Stimulated activated CD4-positive, alpha-beta T cell treated with anti-CD3 and anti-CD28 coated beads, Interleukin-2, amount 100 ng/mL, for 24 hours (primary cell): ENCODE results near the gene SYCE3.
"Not testable (repeated sequence)": the region's sequence is repeated elsewhere in the genome, so short reads cannot be mapped to it uniquely, and the experiment has no call there.

ENCODE experiments used
- DNase-seq, 2 donors: peaks; one replicate each; pipeline ENCODE4 v3.0.0-alpha.2; 2020

The SYCE3 gene

GRCh38 chr22:50562523-50563412 is at the start of gene SYCE3:
Gene SYCE3, minus strand, starts transcription at chr22:50562919. Its CDS starts 6,514 bp downstream, at chr22:50556405.
- DNase-seq: peak; percentile 98 to 99

GRCh38 chr22:50612168-50612527 is 49.4 kb upstream of the SYCE3 start:
- no peak for DNase-seq

- DNase-seq: no peak
Measured at GRCh38 chr22:50611341-50612060, 48.8 kb upstream of the SYCE3 start.

GRCh38 chr22:50610581-50610980 is 47.9 kb upstream of the SYCE3 start:
- DNase-seq: no peak

- DNase-seq: no peak
Measured at GRCh38 chr22:50610041-50610451, 47.3 kb upstream of the SYCE3 start.

GRCh38 chr22:50609599-50609998 is 46.9 kb upstream of the SYCE3 start:
- DNase-seq: no peak

- no peak for DNase-seq
Measured at GRCh38 chr22:50608996-50609395, 46.3 kb upstream of the SYCE3 start.

- not testable (repeated sequence) for DNase-seq
Measured at GRCh38 chr22:50608058-50608840, 45.5 kb upstream of the SYCE3 start.

- no peak for DNase-seq
Measured at GRCh38 chr22:50607659-50608020, 44.9 kb upstream of the SYCE3 start.

- no peak for DNase-seq
Measured at GRCh38 chr22:50606946-50607658, 44.4 kb upstream of the SYCE3 start.

- DNase-seq: no peak
Measured at GRCh38 chr22:50606165-50606945, 43.6 kb upstream of the SYCE3 start.

- DNase-seq: no peak
Measured at GRCh38 chr22:50605613-50606074, 42.9 kb upstream of the SYCE3 start.

GRCh38 chr22:50605002-50605612 is 42.4 kb upstream of the SYCE3 start:
- no peak for DNase-seq

- no peak for DNase-seq
Measured at GRCh38 chr22:50604256-50605001, 41.7 kb upstream of the SYCE3 start.

- no peak for DNase-seq
Measured at GRCh38 chr22:50603511-50604255, 41.0 kb upstream of the SYCE3 start.

GRCh38 chr22:50602338-50602700 is 39.6 kb upstream of the SYCE3 start:
- DNase-seq: no peak

GRCh38 chr22:50601669-50602337 is 39.1 kb upstream of the SYCE3 start:
- no peak for DNase-seq

- no peak for DNase-seq
Measured at GRCh38 chr22:50600967-50601668, 38.4 kb upstream of the SYCE3 start.

- peak in 1 of 2 donors; percentile 14 for DNase-seq
Measured at GRCh38 chr22:50600538-50600937, 37.8 kb upstream of the SYCE3 start, which contains the start of gene MAPK8IP2. Gene MAPK8IP2, plus strand, starts transcription at chr22:50600793. Its CDS starts 26 bp downstream, at chr22:50600819.
